ENCODE data around the gene SERPINE2.

DNA sequence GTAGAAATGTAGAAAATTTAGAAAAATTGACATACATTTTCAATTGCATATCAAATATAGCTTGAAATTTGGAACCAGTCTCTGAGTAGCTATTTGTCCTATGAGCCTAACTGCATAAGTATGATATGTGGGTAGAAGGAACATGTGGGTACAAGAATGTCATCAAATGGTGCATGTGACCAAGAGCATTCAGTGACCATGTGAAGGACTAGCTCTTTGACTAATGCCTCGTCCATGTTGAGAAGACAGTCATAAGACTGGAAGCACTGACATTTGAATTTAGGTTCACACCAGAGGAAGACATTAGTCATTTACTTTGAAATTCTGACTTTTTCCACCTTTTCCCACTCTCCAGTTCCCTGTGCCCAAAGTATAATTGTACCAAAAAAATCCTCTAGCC lies 69.2 kb downstream of the SERPINE2 start:
- TF ChIP-seq, protein P1, sequence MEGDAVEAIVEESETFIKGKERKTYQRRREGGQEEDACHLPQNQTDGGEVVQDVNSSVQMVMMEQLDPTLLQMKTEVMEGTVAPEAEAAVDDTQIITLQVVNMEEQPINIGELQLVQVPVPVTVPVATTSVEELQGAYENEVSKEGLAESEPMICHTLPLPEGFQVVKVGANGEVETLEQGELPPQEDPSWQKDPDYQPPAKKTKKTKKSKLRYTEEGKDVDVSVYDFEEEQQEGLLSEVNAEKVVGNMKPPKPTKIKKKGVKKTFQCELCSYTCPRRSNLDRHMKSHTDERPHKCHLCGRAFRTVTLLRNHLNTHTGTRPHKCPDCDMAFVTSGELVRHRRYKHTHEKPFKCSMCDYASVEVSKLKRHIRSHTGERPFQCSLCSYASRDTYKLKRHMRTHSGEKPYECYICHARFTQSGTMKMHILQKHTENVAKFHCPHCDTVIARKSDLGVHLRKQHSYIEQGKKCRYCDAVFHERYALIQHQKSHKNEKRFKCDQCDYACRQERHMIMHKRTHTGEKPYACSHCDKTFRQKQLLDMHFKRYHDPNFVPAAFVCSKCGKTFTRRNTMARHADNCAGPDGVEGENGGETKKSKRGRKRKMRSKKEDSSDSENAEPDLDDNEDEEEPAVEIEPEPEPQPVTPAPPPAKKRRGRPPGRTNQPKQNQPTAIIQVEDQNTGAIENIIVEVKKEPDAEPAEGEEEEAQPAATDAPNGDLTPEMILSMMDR (IDR thresholded peaks at IDR 0.05): no peak
- TF ChIP-seq POLR2A (IDR thresholded peaks at IDR 0.05) (no peak), EP300 (IDR thresholded peaks at IDR 0.05) (no peak)
